OCI-LY7 (cell line): Measurements from ENCODE around the gene MLST8.

Source experiments
- CTCF ChIP-seq: fragments of 200-600 bp; sonication (generic); conservative IDR thresholded peaks from 2 replicates; pipeline ENCODE4 v1.5.1; 2014; ENCODE audit warnings: mild to moderate bottlenecking, antibody characterized with exemption, low read length, moderate library complexity, mixed read lengths
- EZH2phosphoT487 ChIP-seq: fragments of 200-600 bp; sonication (generic); IDR thresholded peaks from 2 replicates; pipeline ENCODE4 v1.6.1; 2018; ENCODE audit warnings: low read depth, borderline replicate concordance, mild to moderate bottlenecking, mixed run types, antibody characterized with exemption, low read length, moderate library complexity, mixed read lengths

- TF ChIP-seq CTCF = no peak
- TF ChIP-seq EZH2phosphoT487 = no peak
These were observed 20.3 kb upstream of the MLST8 start for GRCh38 chr16:2184962-2185361.
